Body of pancreas (tissue), 4 donors: Measurements from ENCODE around the gene TAS2R39.

ENCODE experiments used
- CTCF ChIP-seq, 7 experiments: fragments of 450-650 bp in 4 of 7; fragments of 200-600 bp in 3 of 7; sonication (generic) in 3 of 7; IDR thresholded peaks; one replicate each; pipeline ENCODE4 v1.5.1; 2016 to 2019; ENCODE audit warnings: antibody characterized with exemption in 7 of 7
- POLR2A ChIP-seq, 3 donors: fragments of 450-650 bp; IDR thresholded peaks; one replicate each; pipeline ENCODE4 v1.6.1; 2016; ENCODE audit warnings: antibody characterized with exemption in 3 of 3, mild to moderate bottlenecking in 2 of 3

- no peak for TF ChIP-seq CTCF (IDR thresholded peaks at IDR 0.05)
- TF ChIP-seq POLR2A (IDR thresholded peaks at IDR 0.05) = no peak
These were observed 11.5 kb upstream of the TAS2R39 start for GRCh38 chr7:143171697-143172096.
